H1 (cell line): ENCODE data around the gene EYA4.
A peak's percentile ranks its signal among the peaks of the same experiment; 100 is the strongest.

Experiments
- CHD2 ChIP-seq: IDR thresholded peaks from 2 replicates; pipeline ENCODE4 v1.6.1; 2012; ENCODE audit warnings: low read length, improper control_type of control experiment
- CTCF ChIP-seq, 3 experiments: IDR thresholded peaks; 1 replicate in 2 of 3; 2 replicates in 1 of 3; pipeline versions ENCODE4 v1.5.1 to v1.6.1; 2011; ENCODE audit warnings: low read length in 3 of 3, mild to moderate bottlenecking in 3 of 3, inconsistent platforms in 2 of 3, low read depth in 1 of 3, moderate library complexity in 1 of 3; ENCODE audit not compliant: insufficient read depth in 1 of 3; ENCODE audit errors: control extremely low read depth in 1 of 3
- EZH2 ChIP-seq: fragments of 200-600 bp; sonication (generic); IDR thresholded peaks from 2 replicates; pipeline ENCODE4 v1.7.1; 2012; ENCODE audit warnings: low read depth, mild to moderate bottlenecking, moderate library complexity, low read length, inconsistent platforms; ENCODE audit not compliant: severe bottlenecking
- FOSL1 ChIP-seq: IDR thresholded peaks from 2 replicates; pipeline ENCODE4 v1.6.1; 2011; ENCODE audit warnings: mild to moderate bottlenecking, low read depth, low read length, moderate library complexity; ENCODE audit not compliant: insufficient read depth
- GABPA ChIP-seq: IDR thresholded peaks from 2 replicates; pipeline ENCODE4 v1.6.1; 2011; ENCODE audit warnings: mild to moderate bottlenecking, low read length, moderate library complexity, borderline replicate concordance; ENCODE audit not compliant: insufficient read depth
- KDM5A ChIP-seq: fragments of 200-600 bp; IDR thresholded peaks from 2 replicates; pipeline ENCODE4 v1.7.1; 2012; ENCODE audit warnings: mild to moderate bottlenecking, low read length, inconsistent platforms, mixed read lengths
- POLR2A ChIP-seq, 2 experiments: IDR thresholded peaks; 1 replicate in 1 of 2; 2 replicates in 1 of 2; pipeline ENCODE4 v1.6.1; 2011; ENCODE audit warnings: low read depth in 2 of 2, low read length in 2 of 2, mild to moderate bottlenecking in 2 of 2; ENCODE audit errors: control extremely low read depth in 1 of 2
- POLR2AphosphoS5 ChIP-seq: IDR thresholded peaks from 2 replicates; pipeline ENCODE4 v1.6.1; 2011; ENCODE audit warnings: low read depth, low read length
- RAD21 ChIP-seq, 2 experiments: IDR thresholded peaks in 1 of 2; conservative IDR thresholded peaks in 1 of 2; 2 replicates each; pipeline ENCODE4 v1.6.1; 2011; ENCODE audit warnings: low read depth in 2 of 2, low read length in 2 of 2, improper control_type of control experiment in 1 of 2, inconsistent platforms in 1 of 2, mild to moderate bottlenecking in 1 of 2, moderate library complexity in 1 of 2
- USF2 ChIP-seq: IDR thresholded peaks from 2 replicates; pipeline ENCODE4 v1.6.1; 2011; ENCODE audit warnings: low read length, improper control_type of control experiment

DNA sequence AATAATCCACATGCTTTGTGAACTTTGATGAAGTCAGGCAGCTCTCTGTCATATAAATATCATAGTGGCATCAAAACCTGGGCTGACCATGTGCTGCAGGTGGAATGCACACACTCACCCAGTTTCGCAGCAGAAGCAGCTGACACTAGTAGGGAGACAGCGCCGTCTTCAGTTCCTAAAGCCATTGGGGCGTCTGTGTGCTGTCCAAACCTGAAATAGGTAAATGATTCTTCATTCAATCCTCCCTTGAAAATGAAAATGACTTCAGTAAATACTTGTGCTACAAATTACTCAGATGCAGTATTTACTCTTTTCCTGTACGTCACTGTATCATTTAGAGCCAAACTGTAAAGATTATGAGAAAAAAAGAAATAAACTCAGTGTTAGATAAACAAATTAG lies 127.5 kb downstream of the EYA4 start:
- TF ChIP-seq POLR2A (IDR thresholded peaks at IDR 0.05; ENCODE audit: control extremely low read depth in 1 of 2, low read depth in 2 of 2, low read length in 2 of 2) (no peak), EZH2 (no peak), KDM5A (no peak), CHD2 (no peak), RAD21 (IDR thresholded peaks at IDR 0.05 in 1 of 2, conservative IDR thresholded peaks at IDR 0.05 in 1 of 2; ENCODE audit: low read depth in 2 of 2, low read length in 2 of 2) (peak; percentile 31 to 47), POLR2AphosphoS5 (no peak), FOSL1 (no peak), CTCF (IDR thresholded peaks at IDR 0.05; ENCODE audit: control extremely low read depth in 1 of 3, insufficient read depth in 1 of 3, low read depth in 1 of 3, low read length in 3 of 3) (peak in 2 of 3 experiments; percentile 14 to 16; a peak in 2 of 4 replicates), USF2 (no peak), GABPA (no peak)
